Uterus (tissue), 4 donors: ENCODE measurements around the gene PABPN1L. TPM values are rescaled to one million over a fixed set of nuclear protein-coding genes. Genes with fewer than 3 reads are reported as not detected.

Experiments
- DNase-seq, 2 donors: peaks; one replicate each; pipeline ENCODE4 v3.0.0-alpha.2; 2019 to 2020
- H3K27ac ChIP-seq, 2 donors: fragments of 200-600 bp; sonication (generic); 1 replicate in 1 of 2; 2 replicates in 1 of 2; pipeline ENCODE4 v1.5.1; 2016 to 2018
- H3K27me3 ChIP-seq, 2 donors: fragments of 200-600 bp; sonication (generic); one replicate each; pipeline ENCODE4 v1.5.1; 2018 to 2019; ENCODE audit warnings: control low read depth in 1 of 2
- H3K36me3 ChIP-seq, 2 donors: fragments of 200-600 bp; sonication (generic); one replicate each; pipeline ENCODE4 v1.5.1; 2019; ENCODE audit warnings: control low read depth in 1 of 2
- H3K4me1 ChIP-seq, 2 donors: fragments of 200-600 bp; sonication (generic); one replicate each; pipeline ENCODE4 v1.5.1; 2018 to 2019; ENCODE audit warnings: control low read depth in 1 of 2
- H3K4me3 ChIP-seq, 2 donors: fragments of 200-600 bp; sonication (generic); 1 replicate in 1 of 2; 2 replicates in 1 of 2; pipeline ENCODE4 v1.5.1; 2018 to 2019; ENCODE audit warnings: mild to moderate bottlenecking in 1 of 2
- H3K9me3 ChIP-seq, 2 donors: fragments of 200-600 bp; sonication (generic); one replicate each; pipeline ENCODE4 v1.5.1; 2019; ENCODE audit warnings: control low read depth in 1 of 2
- CTCF ChIP-seq, 4 experiments: fragments of 200-600 bp in 2 of 4; fragments of 450-650 bp in 2 of 4; sonication (generic) in 2 of 4; IDR thresholded peaks; one replicate each; pipeline ENCODE4 v1.5.1; 2016 to 2019; ENCODE audit warnings: antibody characterized with exemption in 4 of 4, mild to moderate bottlenecking in 2 of 4, moderate library complexity in 1 of 4
- POLR2A ChIP-seq, 2 donors: fragments of 450-650 bp; IDR thresholded peaks; one replicate each; pipeline ENCODE4 v1.6.1; 2016; ENCODE audit warnings: antibody characterized with exemption in 2 of 2, mild to moderate bottlenecking in 1 of 2, moderate library complexity in 1 of 2
- intact Hi-C: fragments of 100-400 bp; cut with DNase I; formaldehyde crosslinking; loops from one replicate; pipeline ENCODE4 v1.15.1; 2023; ENCODE audit warnings: low total_unique reads
- total RNA-seq, 4 donors: library from RNA; depleted of rRNA in 3 of 4; stranded (reverse); fragments of >200 nt in 3 of 4; gene quantifications; one replicate each; pipeline versions ENCODE4 v1.1.0 to v1.2.4, GENCODE V29; 2014 to 2023
- donor health status: DM: yes; HTN: yes; CAD: no.

The PABPN1L gene
- total RNA-seq, 4 donors from 2014 or later, result not detected

GRCh38 chr16:88853325-88853941, 13.0 kb downstream of the PABPN1L start:
- TF ChIP-seq POLR2A (IDR thresholded peaks at IDR 0.05), result no peak
- no peak for TF ChIP-seq CTCF (IDR thresholded peaks at IDR 0.05)
- H3K36me3 ChIP-seq, result no peaks in the 10 kb centered on the region
- peaks cover 0 to 14% of the 10 kb centered on the region in 2 donors for H3K4me1 ChIP-seq
- intact Hi-C loops, result no loop called here
- no peaks in the 10 kb centered on the region for H3K9me3 ChIP-seq
- no peak for DNase-seq
- no peaks in the 10 kb centered on the region for H3K27me3 ChIP-seq
- H3K4me3 ChIP-seq, result no peak overlapping the region
- no peak overlapping the region for H3K27ac ChIP-seq

- Histone ChIP-seq H3K36me3 (no peaks in the 10 kb centered on the region), H3K27me3 (no peaks in the 10 kb centered on the region)
- intact Hi-C loops, result no loop called here
These were observed 14.8 kb downstream of the PABPN1L start for GRCh38 chr16:88851616-88852015.

GRCh38 chr16:88850531-88851199, 15.8 kb downstream of the PABPN1L start:
- DNase-seq, result no peak
- H3K36me3 ChIP-seq, result no peaks in the 10 kb centered on the region

More at GRCh38 chr16:88851616-88852015, 14.8 kb downstream of the PABPN1L start:
- peaks cover 0 to 8% of the 10 kb centered on the region in 2 donors for H3K4me1 ChIP-seq
- DNase-seq, result no peak
- H3K9me3 ChIP-seq, result no peaks in the 10 kb centered on the region
- H3K27ac ChIP-seq, result no peak overlapping the region
- TF ChIP-seq CTCF (IDR thresholded peaks at IDR 0.05) (no peak), POLR2A (IDR thresholded peaks at IDR 0.05) (no peak)
- H3K4me3 ChIP-seq, result no peak overlapping the region

GRCh38 chr16:88848557-88848956, 17.9 kb downstream of the PABPN1L start:
- DNase-seq, result no peak
- intact Hi-C loops, result no loop called here
- TF ChIP-seq POLR2A (IDR thresholded peaks at IDR 0.05) (no peak), CTCF (IDR thresholded peaks at IDR 0.05) (no peak)
- no peak overlapping the region for H3K27ac ChIP-seq
- H3K4me1 ChIP-seq, result no peaks in the 10 kb centered on the region
- H3K4me3 ChIP-seq, result no peak overlapping the region
- no peaks in the 10 kb centered on the region for H3K36me3 ChIP-seq
- H3K27me3 ChIP-seq, result no peaks in the 10 kb centered on the region
- no peaks in the 10 kb centered on the region for H3K9me3 ChIP-seq

More at GRCh38 chr16:88850531-88851199, 15.8 kb downstream of the PABPN1L start:
- no peak for TF ChIP-seq CTCF (IDR thresholded peaks at IDR 0.05)
- no peak for TF ChIP-seq POLR2A (IDR thresholded peaks at IDR 0.05)
- Histone ChIP-seq H3K4me1 (peaks cover 0 to under 1% of the 10 kb centered on the region in 2 donors), H3K27me3 (no peaks in the 10 kb centered on the region), H3K27ac (no peak overlapping the region), H3K9me3 (no peaks in the 10 kb centered on the region), H3K4me3 (no peak overlapping the region)
- intact Hi-C loops, result no loop called here

- no peaks in the 10 kb centered on the region for H3K9me3 ChIP-seq
- H3K4me1 ChIP-seq, result no peaks in the 10 kb centered on the region
- TF ChIP-seq POLR2A (IDR thresholded peaks at IDR 0.05), result no peak
- no peak for TF ChIP-seq CTCF (IDR thresholded peaks at IDR 0.05)
- no peak overlapping the region for H3K4me3 ChIP-seq
- no peak for DNase-seq
- no peaks in the 10 kb centered on the region for H3K36me3 ChIP-seq
- no peak overlapping the region for H3K27ac ChIP-seq
- H3K27me3 ChIP-seq, result no peaks in the 10 kb centered on the region
- intact Hi-C loops, result no loop called here
These were observed 18.8 kb downstream of the PABPN1L start for GRCh38 chr16:88847654-88848053.
